Measurements from ENCODE around the gene CENPP.

DNA sequence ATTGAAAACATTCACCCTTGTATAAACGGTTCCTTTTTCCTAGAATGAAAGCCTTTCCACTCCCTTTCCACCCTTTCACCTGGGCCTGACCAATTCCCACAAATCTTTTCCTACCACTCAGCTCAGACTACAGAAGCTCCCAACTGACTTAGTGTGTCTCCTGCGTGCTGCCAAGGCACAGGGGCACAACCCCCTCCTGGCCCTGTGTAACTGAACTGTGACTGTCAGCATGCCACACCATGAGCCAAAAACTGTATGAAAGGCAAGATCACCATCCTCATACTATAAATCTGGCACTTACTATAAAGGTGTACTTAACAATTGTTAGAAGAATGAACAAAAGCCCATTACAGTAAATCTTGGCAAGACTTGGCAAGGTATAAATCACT is 12.1 kb upstream of the CENPP start:
- no peak for TF ChIP-seq POLR2A (IDR thresholded peaks at IDR 0.05)
- TF ChIP-seq, protein P1, sequence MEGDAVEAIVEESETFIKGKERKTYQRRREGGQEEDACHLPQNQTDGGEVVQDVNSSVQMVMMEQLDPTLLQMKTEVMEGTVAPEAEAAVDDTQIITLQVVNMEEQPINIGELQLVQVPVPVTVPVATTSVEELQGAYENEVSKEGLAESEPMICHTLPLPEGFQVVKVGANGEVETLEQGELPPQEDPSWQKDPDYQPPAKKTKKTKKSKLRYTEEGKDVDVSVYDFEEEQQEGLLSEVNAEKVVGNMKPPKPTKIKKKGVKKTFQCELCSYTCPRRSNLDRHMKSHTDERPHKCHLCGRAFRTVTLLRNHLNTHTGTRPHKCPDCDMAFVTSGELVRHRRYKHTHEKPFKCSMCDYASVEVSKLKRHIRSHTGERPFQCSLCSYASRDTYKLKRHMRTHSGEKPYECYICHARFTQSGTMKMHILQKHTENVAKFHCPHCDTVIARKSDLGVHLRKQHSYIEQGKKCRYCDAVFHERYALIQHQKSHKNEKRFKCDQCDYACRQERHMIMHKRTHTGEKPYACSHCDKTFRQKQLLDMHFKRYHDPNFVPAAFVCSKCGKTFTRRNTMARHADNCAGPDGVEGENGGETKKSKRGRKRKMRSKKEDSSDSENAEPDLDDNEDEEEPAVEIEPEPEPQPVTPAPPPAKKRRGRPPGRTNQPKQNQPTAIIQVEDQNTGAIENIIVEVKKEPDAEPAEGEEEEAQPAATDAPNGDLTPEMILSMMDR (IDR thresholded peaks at IDR 0.05), result no peak
